GM18909 (cell line): ENCODE results near the gene SEC22C.
"Not testable (repeated sequence)": the region's sequence is repeated elsewhere in the genome, so short reads cannot be mapped to it uniquely, and the experiment has no call there.

Experiments
- ATAC-seq: cut with Tn5 transposase; IDR thresholded peaks from one replicate; pipeline ENCODE4 v1.9.1; 2021; ENCODE audit warnings: mild to moderate bottlenecking; ENCODE audit not compliant: unreplicated experiment, poor library complexity

Gene SEC22C

DNA sequence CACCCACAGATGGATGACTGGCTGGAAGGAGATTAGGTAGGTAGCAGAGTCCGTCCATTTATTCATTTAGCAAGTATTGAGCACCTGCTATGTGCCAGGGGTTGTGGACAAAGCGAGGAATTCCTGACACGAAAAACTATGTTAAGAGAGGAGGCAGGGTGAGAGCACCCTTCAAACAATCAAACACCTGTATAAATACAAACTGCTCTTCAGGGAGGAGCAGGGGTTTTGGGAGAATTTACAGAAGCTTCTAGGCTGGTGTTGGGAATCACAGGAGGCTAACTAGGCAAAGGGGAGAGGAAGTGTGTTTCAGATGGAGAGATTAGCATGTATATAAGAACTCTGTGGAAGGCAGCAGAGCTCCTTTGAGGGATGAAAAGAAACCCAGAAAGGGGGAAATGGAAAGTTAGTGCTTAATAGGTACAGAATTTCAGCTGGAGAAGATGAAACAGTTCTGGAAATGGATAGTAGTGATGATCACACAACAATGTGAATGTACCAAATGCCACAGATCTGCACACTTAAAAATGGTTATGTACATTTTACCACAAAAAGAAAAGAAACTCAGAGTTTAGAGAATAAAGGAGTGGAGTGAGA lies 805 bp upstream of the SEC22C start:
- ATAC-seq = no peak

DNA sequence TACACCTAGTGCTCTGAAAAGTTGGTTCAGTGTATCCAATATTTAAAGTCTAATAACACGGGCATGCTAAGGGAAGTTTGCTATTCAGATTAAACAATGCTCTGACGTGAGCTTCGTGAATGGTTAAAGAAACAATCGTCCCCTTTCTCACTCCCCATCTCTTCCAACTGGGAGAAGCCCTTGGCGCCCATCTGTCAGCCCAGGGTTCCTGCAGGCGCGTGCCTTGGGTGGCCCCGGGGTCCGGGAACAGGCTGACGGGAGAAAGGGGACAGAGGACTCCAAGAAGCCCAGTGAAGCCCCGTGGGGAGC lies 413 bp downstream of the SEC22C start:
- ATAC-seq = no peak

DNA sequence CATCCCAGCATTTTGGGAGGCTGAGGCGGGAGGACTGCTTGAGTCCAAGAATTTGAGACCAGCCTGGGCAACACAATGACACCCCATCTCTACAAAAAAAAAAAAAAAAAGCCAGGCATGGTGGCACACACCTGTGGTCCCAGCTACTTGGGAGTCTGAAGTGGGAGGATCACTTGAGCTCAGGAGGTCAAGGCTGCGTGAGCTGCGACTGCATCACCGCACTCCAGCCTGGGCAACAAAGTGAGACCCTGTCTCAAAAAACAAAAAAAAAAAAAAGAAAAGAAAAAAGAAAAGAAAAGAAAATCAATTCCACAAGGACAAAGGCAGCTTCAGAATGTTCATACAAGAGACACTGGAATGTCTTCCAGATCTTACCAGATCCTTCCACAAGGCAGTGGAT lies 2.4 kb downstream of the SEC22C start:
- not testable (repeated sequence) for ATAC-seq

GRCh38 chr3:42578054-42578453 lies 3.7 kb downstream of the SEC22C start:
- no peak for ATAC-seq

GRCh38 chr3:42575137-42575741 lies 6.5 kb downstream of the SEC22C start:
- ATAC-seq = no peak

DNA sequence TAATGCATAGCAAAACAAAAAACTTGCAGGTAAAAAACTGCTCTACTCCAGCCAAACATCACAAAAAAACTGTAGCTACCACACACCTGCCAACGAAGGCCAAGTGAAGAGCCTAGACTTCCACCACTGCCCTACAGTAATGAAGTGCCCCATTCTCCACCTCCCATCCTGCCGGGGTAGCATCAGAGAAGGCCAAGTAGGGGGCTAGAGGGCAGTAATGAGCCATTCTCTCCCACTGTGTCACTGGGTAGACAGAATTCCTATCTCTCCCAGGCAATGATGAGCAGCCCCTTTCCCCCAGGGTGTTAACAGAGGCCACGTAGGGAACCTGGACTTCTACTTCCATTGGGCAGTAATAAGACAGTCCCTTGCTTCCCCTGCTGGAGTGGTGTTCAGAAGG lies 9.5 kb downstream of the SEC22C start:
- ATAC-seq = no peak

- no peak for ATAC-seq
Measured at GRCh38 chr3:42569593-42570142, 12.1 kb downstream of the SEC22C start.

GRCh38 chr3:42562047-42562907 lies 19.5 kb downstream of the SEC22C start:
- no peak for ATAC-seq

DNA sequence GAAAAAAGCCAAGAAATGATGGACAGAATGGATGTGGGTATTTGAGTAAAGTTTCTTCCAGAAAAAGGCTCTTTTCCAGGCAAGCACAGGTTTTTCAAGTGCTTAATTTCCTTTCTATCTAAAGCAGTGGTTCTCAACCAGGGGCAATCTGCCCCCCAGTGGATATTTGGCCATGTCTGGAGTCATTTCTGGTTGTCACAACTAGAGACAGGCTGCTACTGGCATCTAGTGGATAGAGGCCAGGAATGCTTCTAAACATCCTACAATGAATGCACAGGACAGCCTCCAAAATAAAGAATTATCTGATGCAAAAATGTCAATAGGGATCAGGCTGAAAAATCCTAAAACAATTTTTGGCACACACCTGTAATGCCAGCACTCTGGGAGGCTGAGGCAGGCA lies 23.9 kb downstream of the SEC22C start:
- no peak for ATAC-seq

- ATAC-seq = not testable (repeated sequence)
Measured at GRCh38 chr3:42556817-42557216, 24.9 kb downstream of the SEC22C start.

DNA sequence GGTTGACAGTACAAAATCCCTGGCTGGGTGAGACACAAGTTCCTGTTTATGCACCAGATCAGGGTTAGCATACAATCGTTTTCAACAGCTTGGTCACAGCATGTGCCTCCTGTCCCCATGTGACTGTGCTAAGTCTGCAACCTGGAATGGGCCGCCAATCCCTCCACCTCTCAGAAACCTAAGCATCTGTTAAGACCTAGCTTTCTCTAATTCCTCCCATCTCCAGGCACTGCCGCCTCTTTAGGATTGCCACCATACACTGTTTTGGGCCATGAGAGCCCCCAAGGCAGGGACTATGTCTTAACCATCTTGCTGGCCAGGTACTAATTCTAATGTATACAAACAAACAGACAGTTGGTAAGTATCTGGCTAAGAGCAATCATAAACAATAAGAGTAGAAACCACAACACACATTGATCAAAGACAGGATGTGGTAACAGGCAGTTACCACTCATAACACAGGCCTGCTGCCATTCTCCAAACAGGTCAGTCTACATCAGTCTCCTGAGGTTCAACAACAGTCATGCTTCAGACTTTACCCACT lies 25.6 kb downstream of the SEC22C start:
- peak; percentile 84 for ATAC-seq

- ATAC-seq = no peak
Measured at GRCh38 chr3:42552830-42553229, 28.9 kb downstream of the SEC22C start.

DNA sequence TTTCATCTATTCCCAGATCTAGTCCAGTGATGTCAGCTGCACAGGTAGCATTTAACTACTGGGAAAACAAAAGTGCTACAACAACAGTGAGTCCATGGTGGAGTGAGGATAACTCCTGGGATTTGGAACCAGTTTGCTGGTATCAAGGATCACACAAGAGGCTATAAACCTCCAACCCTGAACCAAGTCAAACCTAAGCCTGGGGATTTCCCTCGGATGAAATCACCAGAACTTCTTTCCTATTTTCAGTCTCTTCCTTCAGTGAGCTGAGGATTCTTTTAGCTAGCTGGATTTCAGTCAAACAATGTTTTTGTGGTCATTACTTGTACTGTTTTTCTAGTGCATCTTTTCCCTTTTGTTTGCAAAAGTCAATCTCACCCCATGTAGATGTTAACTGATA lies 31.5 kb downstream of the SEC22C start:
- ATAC-seq = no peak

DNA sequence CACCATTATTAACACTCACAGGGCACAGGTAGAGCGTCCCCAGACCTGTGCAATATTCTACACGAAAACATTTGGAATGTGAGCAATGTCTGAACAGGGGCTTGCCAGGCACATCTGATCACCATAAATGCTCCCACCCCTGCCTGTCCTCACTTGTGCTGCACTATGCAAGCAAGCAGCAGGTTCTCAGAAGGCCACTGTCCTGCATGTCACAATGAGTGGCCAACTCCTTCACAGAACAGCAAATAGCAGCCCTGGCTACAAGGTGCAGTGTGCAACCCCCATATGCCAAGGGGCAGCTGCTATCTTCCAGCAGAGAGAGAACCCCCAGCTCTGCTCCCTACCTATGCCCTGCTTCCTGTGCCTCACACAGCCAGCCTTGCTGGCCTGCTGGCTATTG lies 32.6 kb downstream of the SEC22C start:
- ATAC-seq = no peak

DNA sequence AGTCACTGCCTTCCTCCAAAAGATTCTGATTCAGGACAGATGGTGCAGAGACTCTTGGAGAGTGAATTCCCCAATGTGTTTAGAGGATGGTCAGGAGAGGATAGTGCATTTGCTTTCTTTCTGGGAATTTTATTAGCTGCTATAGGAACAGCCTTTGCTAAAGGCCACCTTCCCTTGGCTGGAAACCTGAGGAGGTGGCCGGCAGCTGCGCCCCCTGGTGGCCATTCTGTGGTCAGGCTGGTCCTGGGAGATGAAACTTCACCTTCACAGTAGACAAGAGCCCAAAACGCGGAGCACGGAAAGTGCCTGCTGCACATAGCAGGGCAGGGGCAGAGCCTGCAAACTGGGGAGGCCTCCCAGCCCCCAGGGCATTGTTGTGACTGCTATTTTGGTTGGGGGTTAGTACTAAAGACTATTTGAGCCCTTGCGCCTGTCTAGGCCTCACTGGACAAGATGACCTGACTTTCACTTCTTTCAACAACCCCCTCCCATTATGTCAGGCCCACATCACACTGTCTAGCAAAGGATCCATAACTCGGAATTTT lies 34.3 kb downstream of the SEC22C start:
- no peak for ATAC-seq

DNA sequence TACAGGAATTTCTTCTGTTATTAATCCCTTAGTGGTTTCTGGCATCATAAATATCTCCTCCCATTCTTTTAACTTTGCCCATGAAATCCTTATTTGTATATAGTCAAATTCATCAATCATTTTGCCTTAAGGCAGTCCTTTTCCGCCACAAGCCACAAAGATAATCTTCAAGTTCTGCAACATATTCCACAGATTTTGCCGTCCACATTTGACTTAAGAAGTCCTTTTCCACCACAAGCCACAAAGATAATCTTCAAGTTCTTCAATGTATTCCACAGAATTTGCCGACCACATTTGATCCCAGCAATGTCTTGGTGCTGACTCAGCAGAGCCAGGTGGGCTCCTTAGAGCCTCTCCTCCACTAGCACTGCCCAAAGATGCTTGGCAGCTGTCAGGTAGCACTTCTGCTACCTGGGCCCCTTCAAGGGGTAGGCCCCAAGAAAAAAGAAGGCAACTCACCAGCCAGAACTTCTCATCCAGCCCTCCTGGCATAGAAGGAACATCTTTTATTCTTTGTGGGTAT lies 35.0 kb downstream of the SEC22C start:
- ATAC-seq = no peak

DNA sequence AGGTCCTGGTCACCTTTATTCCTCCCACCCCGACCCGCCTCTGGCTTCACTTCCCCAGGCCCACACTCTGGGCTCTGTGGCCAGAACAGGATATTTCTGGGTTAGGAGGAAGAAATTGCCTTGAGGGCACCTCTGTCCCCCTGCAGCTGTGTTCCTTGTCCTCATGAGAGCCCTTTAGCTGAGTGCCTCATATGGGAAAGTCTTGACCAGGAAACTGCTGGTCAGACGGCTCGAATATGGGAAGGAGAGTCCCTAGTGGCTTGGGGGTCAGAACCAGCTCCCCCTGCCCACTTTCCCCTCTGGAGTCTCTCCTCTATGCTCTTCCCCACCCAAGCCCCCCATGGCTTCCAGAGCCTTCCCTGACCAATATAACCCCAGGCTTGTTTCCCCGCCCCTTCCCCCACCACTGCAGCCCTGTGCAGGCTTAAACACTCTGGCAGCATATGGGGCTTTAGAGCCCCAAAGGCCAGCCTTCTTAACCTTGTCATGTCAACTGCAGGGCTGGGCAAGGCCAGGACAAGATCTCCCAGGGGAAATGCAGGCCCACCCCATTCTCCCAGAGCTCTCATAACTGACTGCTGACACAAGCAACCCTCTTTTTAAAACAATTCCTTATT lies 36.4 kb downstream of the SEC22C start:
- ATAC-seq = no peak

DNA sequence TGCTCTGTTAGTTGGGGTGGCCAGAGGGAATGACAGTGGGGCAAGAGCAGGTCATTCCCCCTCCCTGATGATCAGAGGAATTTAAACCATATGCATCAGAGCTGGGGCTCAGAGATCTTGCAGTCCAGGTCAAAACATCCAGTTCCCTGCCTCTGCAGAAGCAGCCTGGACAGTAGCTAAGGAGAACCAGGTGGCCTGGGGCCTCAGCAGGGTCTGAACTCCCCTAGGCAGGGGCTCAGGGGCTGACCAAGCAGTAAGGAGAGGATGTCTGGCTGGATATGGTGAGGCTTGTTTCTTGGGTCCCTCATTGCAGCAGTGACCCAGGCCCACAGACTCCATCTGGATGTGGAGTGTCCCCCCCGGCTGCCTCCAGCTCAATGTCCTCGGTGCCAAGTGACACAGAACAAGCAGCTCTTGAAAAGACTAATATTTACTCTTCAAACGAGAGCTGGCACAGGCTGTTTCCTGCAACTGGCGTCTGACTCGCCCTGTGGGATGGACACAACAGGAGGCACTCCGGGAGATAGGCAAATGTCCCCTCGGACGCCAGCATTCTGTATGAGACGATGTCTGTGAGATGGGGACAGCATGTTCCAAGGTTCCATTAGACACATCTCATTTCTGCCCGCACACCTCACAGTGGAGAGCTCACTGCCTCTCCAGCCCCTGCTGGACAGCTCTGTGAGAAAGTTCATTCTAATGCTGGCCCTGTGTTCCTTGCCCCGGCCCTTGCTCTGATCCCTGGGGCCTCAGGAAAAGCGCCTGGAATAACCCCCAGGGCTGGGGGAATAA lies 37.1 kb downstream of the SEC22C start:
- ATAC-seq = no peak

DNA sequence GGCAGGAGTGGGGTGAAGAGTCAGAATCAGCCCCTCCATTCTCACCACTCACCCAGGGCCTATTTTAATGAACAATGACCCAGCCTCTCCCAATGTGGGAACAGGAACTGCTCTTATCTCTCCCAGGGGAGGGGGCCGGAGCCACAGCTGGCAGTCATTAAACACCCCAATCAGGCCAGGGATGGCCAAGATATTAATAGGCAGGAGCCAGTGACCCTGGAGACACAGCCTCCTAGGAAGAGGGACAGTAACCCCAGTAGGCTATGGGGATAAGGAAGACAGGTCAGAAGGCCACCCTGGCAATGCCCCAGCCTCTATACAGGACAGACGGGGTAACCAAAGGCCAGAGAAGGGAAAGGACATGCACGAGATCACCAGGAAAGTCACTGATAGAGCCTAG lies 40.7 kb downstream of the SEC22C start:
- ATAC-seq = no peak
